GM18498 (cell line): ENCODE data around the gene MINDY4.

Source experiments
- ATAC-seq: cut with Tn5 transposase; IDR thresholded peaks from one replicate; pipeline ENCODE4 v1.9.1; 2021; ENCODE audit warnings: mild to moderate bottlenecking, moderate library complexity; ENCODE audit not compliant: unreplicated experiment

The MINDY4 gene

GRCh38 chr7:30771174-30771879 lies at the start of gene MINDY4:
MINDY4 (plus strand) TSS chr7:30771417; CDS start chr7:30771494, 77 bp downstream.
- ATAC-seq: peak; percentile 93

- no peak for ATAC-seq
Measured at GRCh38 chr7:30722187-30722586, 49.0 kb upstream of the MINDY4 start.

DNA sequence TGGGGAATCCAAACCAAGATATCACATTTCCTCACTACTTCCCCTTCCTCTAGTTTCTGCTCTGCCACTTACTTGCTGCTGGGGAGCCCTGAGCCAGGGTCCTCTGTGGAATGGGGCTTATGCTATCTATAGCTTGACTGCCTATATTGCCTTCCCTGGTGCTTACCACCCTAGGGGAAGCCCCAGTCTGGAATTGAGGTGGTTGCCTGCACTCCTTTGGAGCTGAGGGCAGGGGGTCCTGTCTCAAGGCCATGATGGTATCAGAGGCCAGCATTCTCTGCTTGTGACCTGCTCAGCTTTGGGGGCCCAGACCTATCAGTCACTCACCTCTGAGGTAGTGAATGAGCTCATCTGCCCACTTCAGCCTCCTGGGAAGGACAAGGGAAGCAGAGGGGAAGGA lies 48.5 kb upstream of the MINDY4 start:
- ATAC-seq: no peak

- no peak for ATAC-seq
Measured at GRCh38 chr7:30723776-30724175, 47.4 kb upstream of the MINDY4 start.

DNA sequence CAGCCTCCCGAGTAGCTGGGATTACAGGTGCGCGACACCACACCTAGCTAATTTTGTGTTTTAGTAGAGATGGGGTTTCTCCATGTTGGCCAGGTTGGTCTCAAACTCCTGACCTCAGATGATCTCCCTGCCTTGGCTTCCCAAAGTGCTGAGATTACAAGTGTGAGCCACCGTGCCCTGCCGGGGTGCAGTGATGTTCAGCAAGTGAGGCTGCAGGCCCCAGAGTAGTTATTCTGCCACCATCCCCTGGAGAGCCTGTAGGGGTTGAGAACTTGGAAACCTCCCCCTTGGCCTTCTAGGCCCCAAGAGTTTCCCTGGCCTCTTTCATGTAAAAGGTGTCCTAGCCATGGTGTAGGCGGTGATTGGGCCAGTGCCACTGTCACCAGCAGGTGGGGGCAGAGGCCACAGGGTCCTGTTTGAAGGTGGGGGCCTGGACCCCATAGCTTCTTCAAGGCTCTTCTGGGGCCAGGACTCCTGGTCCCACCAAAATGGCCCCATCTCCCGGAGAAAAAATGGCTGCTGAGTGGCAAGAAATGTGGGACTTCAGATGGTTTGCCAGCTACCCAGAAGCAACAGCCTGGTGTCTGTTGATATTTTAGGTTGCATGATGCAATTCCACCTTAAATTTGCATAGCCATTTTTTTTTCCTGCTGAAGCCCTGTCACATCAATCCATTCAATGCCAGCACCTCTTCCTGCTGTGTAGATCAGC lies 44.8 kb upstream of the MINDY4 start:
- no peak for ATAC-seq

- peak; percentile 50 for ATAC-seq
Measured at GRCh38 chr7:30727061-30727945, 43.9 kb upstream of the MINDY4 start.

DNA sequence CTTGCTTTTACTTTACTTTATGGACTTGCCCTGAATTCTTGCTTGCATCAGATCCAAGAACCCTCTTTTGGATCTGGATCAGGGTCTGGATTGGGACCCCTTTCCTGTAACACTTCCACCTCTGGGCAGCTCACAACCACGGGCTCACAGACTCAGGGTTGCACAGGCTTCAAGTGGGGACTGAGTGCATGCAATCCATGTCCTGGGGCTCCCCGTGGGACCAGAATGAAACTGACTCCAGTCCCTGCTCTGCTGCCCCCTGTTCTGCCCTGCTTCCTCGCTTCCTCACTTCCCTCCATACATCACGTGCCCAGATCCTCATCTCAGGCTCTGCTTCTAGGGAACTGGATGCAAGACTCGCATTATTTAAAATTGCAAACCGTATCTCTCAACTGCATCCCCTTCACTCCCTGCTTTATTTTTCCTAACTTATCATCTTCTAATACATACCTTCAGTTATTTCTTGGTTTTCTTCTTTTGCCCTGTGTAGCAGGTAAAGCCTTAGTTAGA lies 42.6 kb upstream of the MINDY4 start:
- ATAC-seq: no peak

GRCh38 chr7:30729642-30730041 lies 41.6 kb upstream of the MINDY4 start:
- ATAC-seq: no peak

- ATAC-seq: no peak
Measured at GRCh38 chr7:30730097-30730496, 41.1 kb upstream of the MINDY4 start.

GRCh38 chr7:30730996-30731395 lies 40.2 kb upstream of the MINDY4 start:
- no peak for ATAC-seq

GRCh38 chr7:30731581-30731980 lies 39.6 kb upstream of the MINDY4 start:
- ATAC-seq: no peak

GRCh38 chr7:30732606-30733005 lies 38.6 kb upstream of the MINDY4 start:
- no peak for ATAC-seq

DNA sequence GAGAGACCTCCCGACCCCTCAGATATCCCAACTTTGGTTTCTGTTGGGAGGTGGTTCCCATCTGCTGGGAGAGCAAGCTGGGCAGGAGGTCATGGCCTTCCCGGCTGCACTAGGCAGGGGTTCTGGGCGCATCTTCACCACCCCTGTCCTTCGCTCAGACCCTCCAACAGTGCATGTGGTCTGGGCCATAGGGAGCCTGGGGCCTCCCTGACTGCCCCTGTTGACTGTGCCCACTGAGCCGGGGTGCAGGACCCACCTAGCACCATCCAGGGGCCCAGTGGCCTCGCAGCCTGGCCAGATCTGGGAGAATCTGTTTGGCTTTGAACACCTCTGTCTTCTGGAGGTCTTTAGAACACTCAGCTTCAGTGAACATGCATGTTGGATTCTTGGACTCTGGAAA lies 38.0 kb upstream of the MINDY4 start:
- ATAC-seq: no peak

DNA sequence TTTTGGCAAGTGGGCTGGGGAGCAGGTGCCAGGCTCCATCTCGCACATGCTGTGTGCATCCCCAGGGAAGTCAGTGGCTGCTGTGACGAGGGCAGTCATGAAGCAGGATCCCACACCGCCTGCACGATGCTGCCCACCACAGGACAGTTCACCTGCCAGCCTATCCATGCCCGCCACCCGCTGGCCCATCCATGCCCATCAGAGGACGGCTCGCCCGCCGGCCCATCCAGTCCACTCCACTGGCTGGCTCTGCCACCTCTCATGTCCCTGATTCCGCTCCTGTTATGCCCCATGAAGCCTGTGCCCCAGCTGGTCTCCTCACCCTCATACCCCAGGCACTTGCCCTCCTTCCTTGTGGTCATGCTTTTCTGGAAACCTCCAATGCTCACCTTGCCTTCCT lies 37.5 kb upstream of the MINDY4 start:
- ATAC-seq: no peak

GRCh38 chr7:30734497-30734896 lies 36.7 kb upstream of the MINDY4 start:
- ATAC-seq: no peak

GRCh38 chr7:30735631-30736030 lies 35.6 kb upstream of the MINDY4 start:
- ATAC-seq: no peak

DNA sequence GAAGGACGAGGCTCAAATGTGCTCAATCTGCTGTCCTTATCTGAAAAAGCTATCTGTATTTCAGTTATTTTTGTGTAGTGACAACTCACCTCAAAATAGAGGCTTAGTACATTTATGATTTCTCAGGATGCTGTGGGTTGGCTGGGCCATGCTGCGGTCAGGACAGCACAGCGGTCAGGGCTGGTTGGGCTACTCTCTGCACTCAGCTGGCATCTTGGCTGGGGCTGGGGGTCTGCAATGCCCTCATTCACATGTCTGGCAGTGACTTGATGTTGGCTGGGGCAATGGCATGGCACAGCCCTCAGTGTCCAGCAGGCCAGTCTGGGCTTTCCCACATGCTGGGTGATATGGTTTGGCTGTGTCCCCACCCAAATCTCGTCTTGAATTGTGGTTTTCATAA lies 34.9 kb upstream of the MINDY4 start:
- ATAC-seq: no peak

DNA sequence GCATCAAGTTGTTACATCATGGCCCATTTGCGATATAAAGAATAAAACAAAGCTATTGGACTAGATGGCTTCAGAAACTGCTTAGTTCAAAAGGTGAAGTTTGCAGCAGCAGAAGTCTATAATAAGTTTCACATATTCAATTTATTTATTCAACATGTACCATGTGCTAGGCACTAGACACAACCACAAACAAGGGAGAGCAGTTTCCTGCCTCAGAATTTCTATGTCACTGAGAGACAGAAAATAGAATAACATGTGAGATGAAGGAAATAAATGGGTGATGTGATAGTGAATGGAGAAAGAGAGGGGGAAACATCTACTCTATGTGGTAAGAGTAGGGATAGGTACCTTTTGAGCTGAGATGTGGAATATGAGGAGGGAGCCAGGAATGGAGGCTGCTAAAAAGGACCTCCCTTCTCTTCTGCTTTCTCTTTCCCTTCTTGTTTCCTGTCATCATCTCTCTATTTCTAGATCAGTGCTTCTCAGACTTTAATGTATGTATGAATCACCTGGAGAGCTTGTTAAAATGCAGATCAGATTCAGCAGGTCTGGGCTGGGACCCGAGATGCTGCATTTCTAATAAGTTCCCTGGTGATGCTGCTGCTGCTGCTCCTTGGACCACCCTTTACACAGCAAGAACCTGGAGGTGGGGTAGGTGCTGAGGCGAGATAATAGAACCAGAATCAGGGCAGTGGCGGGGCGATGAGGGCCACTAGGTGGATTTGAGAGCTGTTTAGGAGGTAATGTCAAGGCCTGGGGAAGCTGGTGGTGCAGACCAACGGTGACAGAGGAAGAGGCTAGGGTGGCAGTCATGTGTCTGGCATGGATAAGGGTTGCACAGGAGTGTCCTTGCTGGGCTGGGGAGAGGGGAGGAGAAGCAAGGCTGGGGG lies 32.9 kb upstream of the MINDY4 start:
- ATAC-seq: no peak

DNA sequence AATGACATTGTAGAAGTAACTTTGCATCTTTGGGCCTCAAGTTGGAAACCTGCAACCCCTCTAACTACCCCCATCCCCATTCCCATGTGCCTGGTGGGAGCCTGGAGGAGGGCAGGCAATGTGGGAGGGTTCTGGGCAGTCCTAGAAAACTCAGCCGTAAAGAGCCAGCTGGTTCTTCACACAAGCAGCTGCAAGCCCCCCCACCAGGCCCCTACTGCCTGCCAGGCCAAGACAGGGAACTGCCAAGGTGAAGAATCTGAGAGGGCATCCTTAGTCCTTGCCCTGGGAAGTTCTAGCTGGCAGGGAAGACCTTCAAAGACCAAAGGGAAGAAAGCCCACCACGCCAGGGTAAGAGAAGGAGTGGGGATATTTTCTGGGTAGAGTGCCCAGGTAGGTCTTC lies 31.5 kb upstream of the MINDY4 start:
- no peak for ATAC-seq

- peak; percentile 75 for ATAC-seq
Measured at GRCh38 chr7:30740417-30741181, 30.6 kb upstream of the MINDY4 start.
